OCI-LY3 (cell line): ENCODE results near the gene ZNF839.

Experiments used
- H2AFZ ChIP-seq: fragments of 200-600, 300-600 bp; shearing (Covaris generic); 2 replicates; pipeline ENCODE4 v1.6.0; 2014; ENCODE audit warnings: antibody characterized with exemption, low read depth, low read length
- H3K27ac ChIP-seq: fragments of 200-600, 300-600 bp; sonication (generic); 2 replicates; pipeline ENCODE4 v1.5.1; 2014; ENCODE audit warnings: mild to moderate bottlenecking, low read length, moderate library complexity, mixed read lengths
- H3K27me3 ChIP-seq: fragments of 200-600, 300-600 bp; sonication (generic); 2 replicates; pipeline ENCODE4 v1.6.1; 2014; ENCODE audit warnings: low read depth, low read length, mixed read lengths
- H3K36me3 ChIP-seq: fragments of 200-600, 300-600 bp; sonication (generic); replicated peaks from 2 replicates; pipeline ENCODE3; 2014; ENCODE audit warnings: low read depth, low read length, mixed read lengths
- H3K4me1 ChIP-seq: fragments of 300-600, 200-600 bp; sonication (generic); 2 replicates; pipeline ENCODE4 v1.6.1; 2014; ENCODE audit warnings: low read length, mixed read lengths
- H3K4me2 ChIP-seq: fragments of 200-600, 300-600 bp; sonication (generic); 2 replicates; pipeline ENCODE4 v1.6.1; 2014; ENCODE audit warnings: low read length, mixed read lengths
- H3K4me3 ChIP-seq: fragments of 300-600, 200-600 bp; sonication (generic); 2 replicates; pipeline ENCODE4 v1.5.1; 2014; ENCODE audit warnings: antibody characterized with exemption, mild to moderate bottlenecking, low read length, moderate library complexity
- H3K79me2 ChIP-seq: fragments of 300-600, 200-600 bp; shearing (Covaris generic); 2 replicates; pipeline ENCODE4 v1.6.1; 2014; ENCODE audit warnings: mild to moderate bottlenecking, low read length, mixed read lengths
- H3K9ac ChIP-seq: fragments of 300-600, 200-600 bp; shearing (Covaris generic); 2 replicates; pipeline ENCODE4 v1.6.0; 2014; ENCODE audit warnings: mild to moderate bottlenecking, low read length, moderate library complexity
- H3K9me3 ChIP-seq: fragments of 200-600, 300-600 bp; shearing (Covaris generic); 2 replicates; pipeline ENCODE4 v1.6.1; 2014; ENCODE audit warnings: low read length, mixed read lengths; ENCODE audit not compliant: insufficient read depth
- H4K20me1 ChIP-seq: fragments of 200-600, 300-600 bp; sonication (generic); 2 replicates; pipeline ENCODE4 v1.6.1; 2016; ENCODE audit warnings: low read length, mixed read lengths; ENCODE audit not compliant: insufficient read depth
- CTCF ChIP-seq: fragments of 200-600, 300-600 bp; sonication (generic); IDR thresholded peaks from 2 replicates; pipeline ENCODE4 v1.5.1; 2014; ENCODE audit warnings: antibody characterized with exemption, low read length, low read depth
- EZH2phosphoT487 ChIP-seq: fragments of 200-600 bp; shearing (Covaris generic); IDR thresholded peaks from 2 replicates; pipeline ENCODE4 v1.6.1; 2018; ENCODE audit warnings: antibody characterized with exemption, mixed run types, low read depth

ZNF839 gene

GRCh38 chr14:102318781-102319276 lies 717 bp upstream of the ZNF839 start:
- Histone ChIP-seq H3K79me2 (peaks cover 15% of the 10 kb centered on the region), H3K27ac (peak overlapping the region; percentile 37; the same call in 1 of the 2 replicates), H2AFZ (peak overlapping the region; percentile 97), H3K9me3 (no peaks in the 10 kb centered on the region), H3K4me3 (peak overlapping the region; percentile 91), H3K4me2 (peak overlapping the region; percentile 90), H3K36me3 (no peaks in the 10 kb centered on the region), H3K27me3 (no peaks in the 10 kb centered on the region), H3K4me1 (peaks cover 35% of the 10 kb centered on the region), H3K9ac (peak overlapping the region; percentile 88), H4K20me1 (no peaks in the 10 kb centered on the region)
- TF ChIP-seq CTCF (no peak), EZH2phosphoT487 (no peak)

DNA sequence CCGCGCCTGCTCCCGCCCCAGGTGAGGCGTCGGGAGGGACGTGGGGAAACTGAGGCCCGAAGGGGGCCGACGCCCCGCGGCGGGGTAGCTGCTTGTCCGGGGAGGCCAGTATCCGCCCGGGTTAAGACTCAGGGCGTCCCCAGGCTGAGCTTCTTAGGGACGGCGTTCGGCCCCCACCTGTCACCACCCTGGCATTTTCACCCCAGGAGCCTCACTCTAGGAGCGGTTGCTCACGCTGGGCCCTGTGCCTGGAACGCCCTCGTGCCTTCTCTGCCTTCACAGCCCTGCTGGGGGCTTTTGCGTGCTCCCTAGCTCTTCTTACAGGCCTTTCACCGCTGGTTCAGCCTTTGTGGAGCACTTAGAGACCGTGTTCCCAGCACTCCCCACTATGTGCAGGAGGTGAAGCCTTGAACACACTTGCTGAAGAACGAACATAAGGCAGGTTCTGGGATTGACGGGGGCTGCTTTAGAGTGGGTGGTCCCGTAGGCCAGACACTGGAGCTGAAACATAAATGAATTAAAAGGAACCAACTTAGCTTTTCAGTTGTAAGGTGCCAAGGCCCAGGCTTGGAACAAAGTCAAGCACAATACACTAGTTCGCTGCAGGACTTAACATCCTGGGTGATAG lies 601 bp downstream of the ZNF839 start:
- Histone ChIP-seq H3K4me3 (peak overlapping the region; percentile 91), H3K4me1 (peaks cover 30% of the 10 kb centered on the region), H3K27me3 (no peaks in the 10 kb centered on the region), H3K79me2 (peaks cover 15% of the 10 kb centered on the region), H3K9ac (peak overlapping the region; percentile 88), H3K36me3 (no peaks in the 10 kb centered on the region), H3K27ac (peak overlapping the region; percentile 34), H4K20me1 (no peaks in the 10 kb centered on the region), H3K4me2 (peak overlapping the region; percentile 97), H3K9me3 (no peaks in the 10 kb centered on the region), H2AFZ (peak overlapping the region; percentile 61; the same call in 1 of the 2 replicates)
- TF ChIP-seq CTCF (no peak), EZH2phosphoT487 (no peak)

DNA sequence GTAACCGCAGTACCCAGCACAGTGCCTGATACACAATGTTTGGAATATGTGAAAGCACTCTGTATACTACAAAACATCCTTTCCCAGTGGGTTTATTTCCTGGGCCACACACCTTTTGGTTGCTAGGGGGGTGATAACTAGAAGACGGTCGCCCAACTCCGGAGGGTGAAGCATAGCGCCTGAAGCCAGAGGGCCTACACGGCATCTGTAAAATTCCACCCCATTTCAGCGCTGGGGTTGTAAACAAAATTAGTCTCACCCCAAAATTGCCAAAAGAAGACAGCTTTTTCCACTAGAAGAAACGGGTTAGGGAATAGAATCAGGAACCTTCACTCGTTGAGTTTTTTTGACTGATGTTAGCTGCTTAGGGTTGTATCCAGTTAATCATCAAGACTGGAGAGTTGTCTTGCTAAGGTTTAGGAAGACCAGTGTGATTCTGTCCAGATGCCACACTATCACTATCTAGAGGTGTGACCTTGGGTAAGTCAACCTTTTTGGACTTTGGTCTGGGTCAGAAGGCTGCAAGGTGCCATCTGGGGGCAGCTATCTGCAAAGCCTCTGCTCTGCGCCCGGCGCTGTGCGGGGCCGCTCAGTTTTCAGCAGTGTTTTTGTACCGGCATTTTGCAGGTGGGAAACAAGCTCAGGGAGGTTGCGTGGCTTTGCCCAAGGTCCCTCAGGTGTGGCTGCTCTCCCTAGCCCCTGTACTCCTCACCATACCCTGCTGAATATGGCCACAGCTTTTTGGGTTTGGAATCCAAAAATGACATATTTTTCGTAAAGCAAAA lies 1.3 kb downstream of the ZNF839 start:
- Histone ChIP-seq H3K9me3 (no peaks in the 10 kb centered on the region), H4K20me1 (no peaks in the 10 kb centered on the region), H3K27me3 (no peaks in the 10 kb centered on the region), H3K4me2 (peak overlapping the region; percentile 97), H3K4me3 (peak overlapping the region; percentile 91), H3K9ac (peak overlapping the region; percentile 88; the same call in 1 of the 2 replicates), H3K79me2 (peaks cover 15% of the 10 kb centered on the region), H3K27ac (no peak overlapping the region), H2AFZ (no peak overlapping the region), H3K4me1 (peaks cover 28% of the 10 kb centered on the region), H3K36me3 (no peaks in the 10 kb centered on the region)
- TF ChIP-seq EZH2phosphoT487 (no peak), CTCF (no peak)
